GM18511 (cell line): ENCODE data around the gene DCAF15.

Experiments
- ATAC-seq: cut with Tn5 transposase; IDR thresholded peaks from one replicate; pipeline ENCODE4 v1.9.1; 2021; ENCODE audit warnings: mild to moderate bottlenecking, moderate library complexity; ENCODE audit not compliant: unreplicated experiment

The DCAF15 gene

DNA sequence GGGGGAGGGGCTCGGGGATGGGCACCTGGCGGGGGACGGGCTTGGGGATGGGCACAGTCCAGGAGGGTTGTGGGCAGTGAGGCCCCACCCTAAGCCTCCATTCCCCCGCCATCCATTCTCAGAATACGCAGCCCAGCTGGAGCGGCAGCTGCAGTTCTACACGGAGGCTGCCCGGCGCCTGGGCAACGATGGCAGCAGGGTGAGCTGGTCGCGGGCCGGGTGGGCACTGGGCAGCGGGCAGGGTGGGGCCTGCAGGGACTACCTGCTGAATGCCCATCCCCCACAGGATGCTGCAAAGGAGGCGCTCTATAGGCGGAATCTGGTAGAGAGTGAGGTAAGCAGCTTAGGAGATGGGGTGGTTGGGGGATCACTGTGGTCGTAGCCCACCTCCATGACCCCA lies 22.4 kb upstream of the DCAF15 start:
- ATAC-seq, result no peak

DNA sequence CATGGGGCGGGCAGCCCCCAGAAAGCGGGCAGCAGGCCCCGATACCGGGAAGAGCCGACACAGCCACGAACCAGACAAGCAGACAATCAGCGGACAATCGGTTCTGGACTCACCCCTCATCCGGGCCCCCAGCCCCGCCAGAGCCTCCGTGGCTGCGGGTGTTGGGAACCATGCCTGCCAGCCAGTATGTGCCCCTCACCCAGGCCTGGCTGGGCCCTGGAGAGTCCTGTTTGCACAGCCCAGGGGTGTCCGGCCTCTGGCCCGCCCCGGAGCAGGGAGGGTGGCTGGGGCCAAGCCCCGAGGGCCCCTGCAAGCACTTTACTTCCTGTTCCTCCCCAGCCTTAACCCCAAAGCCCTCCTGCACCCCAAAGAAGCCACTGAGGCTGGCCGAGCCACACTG lies 21.9 kb upstream of the DCAF15 start:
- no peak for ATAC-seq

DNA sequence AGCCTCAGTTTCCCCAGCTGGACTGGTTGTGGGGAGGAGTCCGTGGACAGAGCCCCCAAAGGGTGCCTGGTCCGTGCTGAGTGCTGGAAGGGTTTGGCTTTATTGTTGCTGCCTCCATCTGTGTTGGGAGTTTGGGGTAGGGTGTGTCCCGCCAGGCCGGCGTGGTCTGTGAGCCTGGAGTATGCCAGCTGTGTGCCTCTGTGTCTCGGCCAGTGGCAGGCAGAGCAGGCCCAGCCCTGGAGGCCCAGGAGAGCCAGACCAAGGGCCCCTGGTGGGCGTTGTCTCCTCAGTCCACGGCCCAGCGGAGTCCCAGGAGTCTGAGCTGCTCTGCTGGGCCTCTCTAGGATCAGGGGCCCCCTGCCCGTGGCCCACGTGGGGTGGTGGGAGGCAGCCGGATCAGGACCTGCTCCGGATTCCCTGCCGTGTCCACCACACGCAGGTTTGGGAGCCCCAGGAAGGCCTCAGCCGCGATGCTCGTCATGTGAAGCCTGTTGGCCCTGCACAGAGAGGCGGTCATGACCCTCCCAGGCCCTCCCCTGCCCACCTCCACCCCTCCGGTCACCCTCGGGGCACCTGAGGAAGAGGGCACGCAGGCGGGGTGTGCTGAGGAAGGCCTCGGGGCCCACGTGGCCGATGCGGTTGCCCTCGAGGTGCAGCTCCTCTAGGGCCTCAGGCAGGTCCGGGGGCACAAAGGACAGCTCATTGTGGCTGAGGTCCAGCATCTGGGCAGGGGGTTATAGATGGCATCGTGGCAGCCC lies 20.7 kb upstream of the DCAF15 start:
- ATAC-seq, result no peak

DNA sequence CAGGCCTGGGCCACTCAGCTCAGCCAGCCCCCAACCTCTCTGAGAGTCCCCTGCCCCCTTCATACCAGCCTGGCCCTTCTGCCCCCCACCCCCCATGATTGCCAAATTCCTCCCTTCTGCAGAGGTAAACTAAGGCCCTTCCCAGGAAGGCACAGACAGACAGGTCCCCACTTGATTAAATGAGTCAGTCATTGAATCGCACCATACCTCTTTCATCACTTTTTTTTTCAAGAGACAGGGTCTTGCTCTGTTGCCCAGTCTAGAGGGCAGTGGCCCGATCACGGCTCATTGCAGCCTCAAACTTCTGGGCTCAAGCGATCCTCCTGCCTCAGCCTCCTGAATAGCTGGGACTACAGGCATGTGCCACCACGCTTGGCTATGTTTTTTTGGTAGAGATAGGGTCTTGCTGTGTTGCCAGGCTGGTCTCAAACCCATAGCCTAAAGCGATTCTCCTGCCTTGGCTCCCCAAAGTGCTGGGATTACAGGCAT lies 20.1 kb upstream of the DCAF15 start:
- ATAC-seq, result no peak

DNA sequence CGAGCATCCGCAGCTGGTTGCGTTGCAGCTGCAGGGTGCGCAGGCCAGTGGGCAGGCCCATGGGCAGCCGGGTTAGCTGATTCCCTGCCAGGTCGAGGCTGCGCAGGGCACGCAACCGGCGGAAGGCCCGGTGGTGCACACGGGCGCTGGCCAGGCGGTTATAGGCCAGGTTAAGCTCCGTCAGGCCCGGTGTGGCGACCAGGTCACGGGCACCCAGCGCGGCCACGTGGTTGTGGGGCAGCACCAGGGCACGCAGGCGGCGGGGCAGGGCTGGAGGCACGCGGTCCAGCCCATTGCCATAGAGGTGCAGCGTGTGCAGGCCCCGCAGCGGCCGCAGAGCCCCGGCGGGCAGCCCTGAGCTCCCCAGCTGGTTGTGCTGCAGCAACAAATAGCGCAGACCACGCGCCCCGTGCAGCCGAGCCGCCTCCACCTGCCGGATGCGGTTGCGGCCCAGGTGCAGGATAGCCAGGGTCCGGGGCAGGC lies 19.4 kb upstream of the DCAF15 start:
- ATAC-seq, result no peak

DNA sequence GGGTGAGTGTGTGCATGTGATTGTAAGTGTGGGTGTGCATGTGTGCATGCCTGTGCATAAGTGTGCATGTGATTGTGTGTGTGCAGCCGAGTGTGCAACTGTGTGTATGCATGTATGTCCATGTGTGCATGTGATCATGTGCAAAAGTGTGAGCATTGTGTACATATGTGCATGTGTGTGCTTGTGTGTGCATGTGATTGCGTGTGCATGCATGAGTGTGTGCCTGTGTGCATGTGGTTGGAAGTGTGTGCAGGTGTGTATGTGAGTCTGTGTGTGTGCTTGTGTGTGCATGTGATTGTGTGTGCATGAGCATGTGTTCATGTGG lies 17.6 kb upstream of the DCAF15 start:
- no peak for ATAC-seq

DNA sequence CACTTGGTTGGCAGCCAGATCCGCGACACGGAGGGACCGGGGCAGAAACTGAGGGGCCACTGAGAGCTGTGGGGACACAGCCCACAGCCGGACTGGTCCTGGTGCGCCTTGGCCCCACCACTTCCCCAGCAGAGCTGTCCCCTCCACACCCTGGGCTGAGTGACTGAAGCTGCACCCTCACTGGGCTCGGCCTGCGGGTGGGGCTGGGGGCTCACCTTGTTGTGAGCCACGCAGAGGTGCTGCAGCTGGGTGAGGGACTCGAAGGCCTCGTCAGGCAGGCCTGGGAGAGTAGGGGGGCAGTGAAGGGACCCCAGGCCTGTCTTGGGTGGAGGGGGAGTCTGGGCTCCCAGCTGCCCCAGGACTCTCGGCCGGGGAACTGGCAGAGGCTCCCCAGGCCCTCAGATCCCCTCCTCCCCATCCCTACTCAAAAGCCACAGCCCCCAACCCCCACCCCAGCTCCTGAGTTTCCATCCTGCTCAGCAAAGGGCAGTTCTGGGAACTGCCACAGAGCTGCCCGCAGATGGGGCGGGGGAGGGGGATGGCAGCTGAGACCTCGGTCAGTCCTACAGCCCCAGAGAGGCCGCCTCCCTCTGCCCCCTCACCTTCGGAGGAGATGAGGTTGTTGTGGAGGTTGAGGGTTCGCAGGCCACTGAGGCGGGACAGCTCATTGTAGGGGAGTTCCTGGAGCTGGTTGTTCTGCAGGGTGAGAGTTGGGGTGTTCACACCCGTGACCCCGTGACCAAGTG lies 16.4 kb upstream of the DCAF15 start:
- ATAC-seq, result no peak

DNA sequence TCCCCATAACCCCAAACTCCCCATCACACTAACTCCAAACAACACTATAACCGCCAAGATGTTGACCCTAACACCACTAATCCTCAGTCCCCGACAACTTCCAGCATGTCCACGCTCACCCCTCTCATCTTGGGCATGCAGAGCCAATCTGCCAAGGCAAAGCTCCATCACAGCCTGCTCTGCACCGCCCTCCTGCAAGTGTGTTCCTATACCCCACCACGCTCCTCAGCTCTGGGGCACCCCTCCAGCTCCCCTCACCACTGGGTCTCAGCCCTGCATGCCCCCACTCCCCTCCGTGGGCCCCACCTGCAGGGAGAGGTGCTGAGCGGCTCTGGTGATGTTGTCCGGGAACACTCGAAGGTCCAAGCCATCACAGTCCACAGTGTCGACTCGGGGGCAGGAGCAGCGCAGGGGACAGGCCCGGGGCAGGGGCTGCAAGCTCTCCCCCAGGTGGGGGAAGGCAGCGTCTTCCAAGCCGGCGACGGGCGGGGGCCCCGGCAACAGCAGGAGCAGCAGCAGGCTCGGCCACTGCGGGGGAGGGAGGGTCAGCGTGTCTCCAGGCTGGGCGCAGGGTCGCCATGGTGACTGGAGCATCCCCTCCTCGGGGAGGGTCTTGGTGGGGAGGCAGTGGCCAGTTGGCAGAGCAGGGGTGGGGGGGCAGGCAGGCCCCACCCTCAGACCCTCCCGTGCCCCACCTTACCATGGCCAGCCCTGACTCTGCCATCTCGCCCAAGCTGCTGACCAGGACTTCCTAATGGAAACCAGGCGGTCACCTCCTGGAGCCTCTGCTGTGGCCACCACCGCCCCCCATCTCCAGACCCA lies 14.6 kb upstream of the DCAF15 start:
- no peak for ATAC-seq

DNA sequence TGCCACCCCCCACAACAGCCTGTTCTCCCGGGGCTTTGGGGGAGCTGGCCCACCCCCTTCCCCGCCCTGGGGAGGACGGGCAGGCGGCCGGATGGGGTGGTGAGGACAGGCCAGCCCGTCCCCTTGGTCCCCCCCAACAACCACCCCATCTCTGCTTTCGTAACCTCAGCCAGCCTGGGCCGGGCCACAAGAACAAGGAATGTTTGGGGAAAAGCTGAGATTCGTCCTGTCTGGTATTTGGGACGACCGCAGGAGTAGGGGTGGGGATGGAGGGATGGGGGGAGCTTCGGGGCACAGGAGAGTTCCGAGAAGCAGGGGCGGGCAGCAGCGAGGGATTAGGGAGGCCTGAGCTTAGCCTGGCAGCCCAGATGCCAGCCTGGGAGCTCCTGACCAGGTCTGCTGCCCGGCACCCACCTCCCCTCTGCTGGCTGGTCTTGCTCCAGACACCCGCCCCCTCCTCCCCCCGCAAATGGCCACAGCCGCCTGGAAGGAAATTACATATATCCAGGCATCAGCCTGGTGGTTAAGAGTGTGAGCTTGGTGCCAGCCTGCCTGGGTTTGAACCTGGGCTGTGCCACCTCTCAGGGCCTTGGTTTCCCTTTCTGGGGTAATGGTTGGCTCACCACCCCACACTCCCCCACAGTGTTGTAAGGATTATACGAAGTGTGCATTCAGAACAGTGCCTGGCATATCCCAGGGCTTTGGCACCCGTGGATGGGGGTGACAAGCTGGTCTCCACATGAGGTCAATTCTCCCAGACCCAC lies 13.8 kb upstream of the DCAF15 start, which contains the start of gene PODNL1:
Gene PODNL1 (minus strand): TSS at position 117 of the 764 bp plus-strand sequence. CDS start 236 bp downstream, outside the sequence.
- ATAC-seq, result no peak

DNA sequence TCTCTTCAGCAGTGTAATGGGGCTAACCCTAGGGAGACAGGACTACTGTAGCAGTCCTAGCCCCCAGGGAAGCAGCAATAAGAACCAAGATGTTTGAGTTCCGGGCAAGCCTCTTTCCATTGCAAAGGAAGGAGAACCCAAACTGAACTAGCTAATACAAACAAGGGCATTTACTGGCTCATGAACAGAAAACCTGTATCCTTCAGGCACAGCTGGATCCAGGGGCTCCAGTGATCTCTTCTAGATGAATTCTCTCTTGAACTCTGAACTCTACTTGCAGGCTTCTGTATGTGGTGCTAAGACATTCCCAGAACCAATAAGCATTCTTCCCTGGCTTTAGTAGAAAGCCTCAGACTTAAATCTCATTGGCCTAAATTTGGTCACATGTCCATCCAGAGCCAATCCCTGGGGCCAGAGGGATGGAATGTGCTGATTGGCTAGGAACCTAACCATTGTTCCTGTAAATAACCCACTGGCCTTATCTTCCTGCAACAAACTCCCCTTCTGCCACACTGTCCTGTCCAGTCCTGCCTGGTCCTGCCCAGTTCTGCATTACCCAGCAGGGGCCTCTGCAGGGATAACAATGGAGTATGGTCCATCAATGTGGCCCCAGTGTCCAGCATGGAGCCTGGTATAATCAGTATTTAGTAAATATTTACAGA lies 10.2 kb upstream of the DCAF15 start:
- no peak for ATAC-seq

DNA sequence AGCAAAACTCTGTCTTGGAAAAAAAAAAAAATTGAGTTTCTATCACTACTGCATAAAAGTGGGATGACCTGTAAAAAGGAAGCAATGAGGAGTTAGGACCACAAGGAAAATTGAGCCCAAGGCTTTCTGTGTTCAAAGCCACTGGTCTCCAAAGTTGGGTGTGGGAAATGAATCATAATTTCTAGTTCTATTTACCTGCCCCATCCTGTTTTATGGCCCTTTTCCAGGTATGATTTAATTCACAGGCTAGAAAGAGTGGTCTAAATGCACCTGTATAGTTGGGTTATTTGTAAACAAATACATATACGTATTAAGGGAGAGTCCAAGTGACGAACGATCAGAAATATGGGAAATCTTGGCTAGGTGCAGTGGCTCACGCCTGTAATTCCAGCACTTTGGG lies 5.9 kb upstream of the DCAF15 start:
- no peak for ATAC-seq

DNA sequence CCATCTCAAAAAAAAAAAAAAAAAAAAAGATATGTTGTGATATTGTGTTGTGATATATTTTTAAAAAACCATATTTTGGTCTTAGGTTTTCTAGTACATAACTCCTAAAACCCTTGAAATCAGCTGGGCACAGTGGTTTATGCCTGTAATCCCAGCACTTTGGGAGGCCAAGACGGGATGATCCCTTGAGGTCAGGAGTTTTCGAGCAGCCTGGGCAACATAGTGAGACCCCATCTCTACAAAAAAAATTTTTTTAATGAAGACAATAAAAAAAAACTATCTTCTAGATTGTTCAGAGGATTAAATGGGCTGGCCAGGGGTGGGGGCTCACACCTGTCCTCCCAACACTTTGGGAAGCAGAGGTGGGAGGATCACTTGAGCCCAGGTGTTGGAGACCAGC lies 1.3 kb upstream of the DCAF15 start:
- ATAC-seq, result no peak

DNA sequence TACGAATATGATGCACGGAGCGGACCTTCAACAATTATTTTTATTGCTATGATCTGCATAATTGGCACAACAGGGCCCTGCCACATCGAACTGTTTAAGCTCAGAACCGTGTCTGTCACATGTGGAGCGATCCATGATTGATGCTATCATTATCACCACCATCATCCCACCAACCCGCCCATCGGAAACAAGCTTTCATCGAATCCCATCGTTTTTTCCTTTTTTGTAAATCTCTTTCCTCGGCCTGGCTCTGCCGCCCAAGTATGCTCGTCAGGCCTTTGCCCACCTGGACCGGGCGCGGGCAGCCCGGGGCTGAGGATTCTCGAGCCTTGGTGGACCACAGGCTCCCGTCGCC lies 533 bp upstream of the DCAF15 start:
- ATAC-seq, result peak; percentile 3

DNA sequence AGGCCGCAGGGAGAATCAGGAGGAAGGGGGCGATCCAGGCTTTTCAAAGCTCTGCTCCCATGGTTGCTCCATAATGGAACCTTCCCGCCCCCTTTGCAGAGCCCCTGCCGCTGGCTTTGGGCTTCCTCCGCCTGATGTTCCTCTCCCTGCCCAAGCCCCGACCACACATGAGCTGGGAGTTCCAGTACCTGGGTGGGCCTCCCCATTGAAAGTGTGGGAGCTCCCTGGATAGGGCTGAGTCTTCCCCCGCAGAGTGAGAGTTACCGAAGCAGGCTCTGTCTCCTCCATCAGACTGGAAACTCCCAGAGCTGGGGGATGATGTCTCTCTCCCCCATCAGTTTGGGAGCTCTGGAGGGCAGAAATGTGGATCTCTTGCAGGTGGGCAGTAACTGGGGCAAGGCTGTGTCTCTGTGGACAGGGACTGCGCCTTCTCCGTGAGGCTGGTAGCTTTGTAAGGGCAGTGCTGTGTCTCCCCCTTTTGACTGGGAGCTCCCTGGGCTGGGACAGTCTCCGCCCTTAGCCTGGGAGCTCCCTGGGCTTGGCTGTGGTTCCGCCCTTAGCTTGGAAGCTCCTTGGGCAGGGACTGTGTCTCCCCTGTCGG lies 722 bp downstream of the DCAF15 start:
- ATAC-seq, result no peak

DNA sequence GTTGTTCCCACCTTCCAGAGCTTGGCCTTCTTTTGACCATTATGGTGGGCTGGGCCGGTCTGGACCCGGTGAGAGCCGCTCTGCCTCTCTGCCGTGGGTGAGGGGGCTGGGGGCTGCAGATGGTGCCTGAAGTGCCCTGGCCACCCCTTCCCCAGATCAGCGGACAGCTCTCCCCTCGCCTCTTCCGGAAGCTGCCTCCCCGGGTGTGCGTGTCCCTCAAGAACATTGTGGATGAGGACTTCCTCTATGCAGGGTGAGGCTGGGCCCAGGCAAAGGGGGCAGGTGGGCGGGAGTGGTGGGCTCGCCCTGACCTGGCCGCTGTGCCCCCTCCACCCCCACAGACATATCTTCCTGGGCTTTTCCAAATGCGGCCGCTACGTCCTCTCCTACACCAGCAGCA lies 1.9 kb downstream of the DCAF15 start:
- ATAC-seq, result no peak

DNA sequence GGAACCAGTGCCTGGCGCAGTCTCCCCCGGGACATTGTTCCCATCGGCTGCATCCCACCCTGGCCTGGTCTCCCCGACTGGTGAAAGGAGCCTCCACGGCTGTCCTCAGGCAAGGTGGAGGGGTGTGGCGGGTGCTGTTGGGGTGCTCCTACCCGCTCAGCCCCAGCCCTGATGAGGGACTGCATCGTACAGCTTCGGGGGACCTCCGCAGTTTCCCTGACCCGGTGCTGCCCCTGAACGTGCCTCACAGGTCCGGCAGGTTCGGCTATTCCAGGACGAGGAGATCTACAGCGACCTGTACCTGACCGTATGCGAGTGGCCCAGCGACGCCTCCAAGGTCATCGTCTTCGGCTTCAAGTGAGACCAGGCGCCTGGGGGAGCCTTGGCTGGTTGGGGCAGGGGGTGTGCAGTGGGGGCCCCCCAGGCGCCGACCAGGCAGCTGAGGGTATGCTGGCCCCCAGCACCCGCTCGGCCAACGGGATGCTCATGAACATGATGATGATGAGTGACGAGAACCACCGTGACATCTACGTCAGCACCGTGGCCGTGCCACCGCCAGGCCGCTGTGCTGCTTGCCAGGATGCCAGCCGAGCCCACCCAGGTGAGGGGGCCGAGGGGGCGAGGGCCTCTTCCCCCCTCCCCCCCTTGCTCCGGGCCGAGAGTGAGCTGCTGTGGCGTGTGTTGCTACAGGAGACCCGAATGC lies 3.5 kb downstream of the DCAF15 start:
- no peak for ATAC-seq

DNA sequence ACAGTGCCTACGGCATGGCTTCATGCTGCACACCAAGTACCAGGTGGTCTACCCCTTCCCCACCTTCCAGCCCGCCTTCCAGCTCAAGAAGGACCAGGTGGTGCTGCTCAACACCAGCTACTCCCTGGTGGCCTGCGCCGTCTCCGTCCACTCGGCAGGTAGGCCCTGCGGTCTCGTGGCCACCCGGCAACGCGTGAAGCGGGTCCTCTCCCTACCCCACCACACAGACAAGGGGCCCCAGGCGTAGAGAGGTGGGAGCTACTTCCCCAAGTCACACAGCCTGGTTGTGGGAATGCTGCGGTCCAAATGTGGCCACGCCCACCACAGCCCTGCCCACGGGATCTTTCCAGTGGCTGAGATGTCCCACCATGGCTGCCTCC lies 4.0 kb downstream of the DCAF15 start:
- ATAC-seq, result no peak

DNA sequence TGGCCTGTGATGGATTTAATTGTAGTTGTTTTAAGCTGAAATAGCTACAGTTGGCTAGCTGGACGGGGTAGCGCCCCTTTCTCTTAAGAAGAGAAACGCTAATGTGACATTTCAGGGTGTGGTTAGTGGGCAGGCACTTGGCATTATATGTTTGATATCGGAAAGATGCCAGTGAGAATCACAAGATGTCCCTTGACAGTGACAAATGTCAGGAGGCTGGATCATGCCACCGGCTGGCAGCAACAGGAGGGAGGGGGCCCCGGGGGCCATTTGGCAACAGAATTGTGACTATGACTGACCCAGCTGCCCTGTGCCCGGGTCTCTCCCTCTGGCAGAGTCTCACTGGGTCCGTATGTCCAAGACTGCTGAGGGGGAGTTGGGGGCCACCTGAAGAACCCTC lies 4.7 kb downstream of the DCAF15 start:
- ATAC-seq, result no peak

DNA sequence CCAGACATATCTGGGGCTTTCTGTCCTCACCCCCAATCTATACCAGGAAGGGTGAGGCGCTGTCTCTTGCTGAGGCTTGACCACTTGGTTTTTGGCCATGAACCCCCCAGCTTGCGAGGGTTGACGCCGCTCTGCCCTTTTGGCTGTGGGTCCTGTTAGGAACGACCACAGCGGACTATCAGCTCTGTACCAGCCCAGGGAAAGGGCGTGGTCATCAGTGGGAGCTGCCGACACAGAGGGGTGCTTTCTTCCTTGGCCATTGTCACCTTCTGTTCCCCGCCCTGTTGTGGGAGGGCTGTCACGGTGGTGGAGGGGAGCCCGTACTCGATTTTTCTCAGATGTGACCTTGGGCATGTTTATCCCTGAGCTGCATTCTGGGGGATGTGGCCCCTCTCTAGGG lies 5.7 kb downstream of the DCAF15 start:
- ATAC-seq, result no peak
